Placental pericyte (primary cell): ENCODE measurements around the gene RTN4RL1. TPM values are rescaled to one million over a fixed set of nuclear protein-coding genes. Genes with fewer than 3 reads are reported as not detected.
A peak's percentile ranks its signal among the peaks of the same experiment; 100 is the strongest.

Experiments used
- small RNA-seq: library from RNA; depleted of rRNA; stranded (forward); fragments of <200 nt; gene quantifications from one replicate; pipeline ENCODE3, GENCODE V24; 2012; ENCODE audit warnings: low replicate concordance
- total RNA-seq: library from RNA; depleted of rRNA; stranded (reverse); fragments of >200 nt; gene quantifications from 2 replicates; pipeline ENCODE4 v1.2.3, GENCODE V29; 2012

Gene RTN4RL1
- total RNA-seq, result 0.14 TPM in 1 of 2 replicates, not detected in the other

GRCh38 chr17:2025220-2025621 lies at the start of gene RTN4RL1:
Gene RTN4RL1, minus strand, starts transcription at chr17:2025334. Its CDS starts 469 bp downstream, at chr17:2024865.

GRCh38 chr17:2054512-2055291 lies 29.6 kb upstream of the RTN4RL1 start, which contains the start of gene HIC1:
Gene HIC1, plus strand, starts transcription at chr17:2055103. Its CDS starts 1,588 bp downstream, at chr17:2056691.

GRCh38 chr17:2041561-2042389 lies 16.6 kb upstream of the RTN4RL1 start, which contains the start of gene OVCA2:
Gene OVCA2, plus strand, starts transcription at chr17:2042022. Its CDS starts 26 bp downstream, at chr17:2042048.

GRCh38 chr17:2029911-2030778 lies 5.0 kb upstream of the RTN4RL1 start, which contains the start of gene DPH1:
Gene DPH1, plus strand, starts transcription at chr17:2030153. Its CDS starts 17 bp downstream, at chr17:2030170.

Small RNAs within 50 kb of the gene (small RNA-seq; reads per million reads assigned to genes)
- gene AC090617.9 (not detected), gene MIR132 (5.2 reads per million, percentile 88 among the genes with 10 or more reads in this experiment), gene MIR212 (2.5 reads per million, percentile 75 among the genes with 10 or more reads in this experiment), gene OVCA2 (not detected)

Other genes starting within 250 kb of the RTN4RL1 start
- gene SMYD4, start 195.4 kb downstream of the RTN4RL1 start, total RNA-seq, result 7.2 and 14.2 TPM in 2 replicates
- 12.9 and 21.6 TPM in 2 replicates for gene RPA1, start 195.3 kb downstream of the RTN4RL1 start, total RNA-seq
- 40.2 and 46.0 TPM in 2 replicates for gene DPH1, start 4.8 kb upstream of the RTN4RL1 start, total RNA-seq
- 49.7 and 98.8 TPM in 2 replicates for gene OVCA2, start 16.7 kb upstream of the RTN4RL1 start, total RNA-seq
- gene HIC1, start 29.8 kb upstream of the RTN4RL1 start, total RNA-seq, result 9.4 and 148 TPM in 2 replicates